CD4-positive, alpha-beta T cell (primary cell): ENCODE results near the gene LZTS3. TPM values are rescaled to one million over a fixed set of nuclear protein-coding genes. Genes with fewer than 3 reads are reported as not detected.
A peak's percentile ranks its signal among the peaks of the same experiment; 100 is the strongest.
"Not testable (repeated sequence)": the region's sequence is repeated elsewhere in the genome, so short reads cannot be mapped to it uniquely, and the experiment has no call there.

Source experiments
- ATAC-seq: fragments of 200-7000 bp; cut with Tn5 transposase; one replicate; pipeline ENCODE4 v1.10.0; 2022; ENCODE audit warnings: mild to moderate bottlenecking; ENCODE audit not compliant: poor library complexity
- CTCF ChIA-PET: fragments of 350-600 bp; sonication (Branson Sonifier 250); formaldehyde crosslinking; loops from one replicate; lab custom pipeline; 2021; ENCODE audit warnings: antibody characterized with exemption, inconsistent platforms; lab: Charles Lee
- POLR2A ChIA-PET: fragments of 350-600 bp; sonication (Branson Sonifier 250); formaldehyde crosslinking; loops from one replicate; lab custom pipeline; 2021; ENCODE audit warnings: antibody characterized with exemption, inconsistent platforms; lab: Charles Lee
- DNase-seq, 14 experiments: peaks; one replicate each; pipeline ENCODE4 v3.0.0-alpha.2; 2013 to 2020; ENCODE audit warnings: mixed read lengths in 2 of 14
- H3K27ac ChIP-seq, 2 donors: one replicate each; pipeline versions ENCODE4 v1.5.1 to v1.7.0; 2013; ENCODE audit warnings: low read length in 2 of 2, low read depth in 1 of 2, mild to moderate bottlenecking in 1 of 2
- H3K27me3 ChIP-seq, 2 experiments: 1 replicate in 1 of 2; 2 replicates in 1 of 2; pipeline versions ENCODE4 v1.6.1 to v1.7.0; 2013; ENCODE audit warnings: low read length in 2 of 2, control low read depth in 1 of 2, mild to moderate bottlenecking in 1 of 2, moderate library complexity in 1 of 2; ENCODE audit not compliant: insufficient read depth in 2 of 2, control insufficient read depth in 1 of 2
- H3K36me3 ChIP-seq: one replicate; pipeline ENCODE4 v1.6.1; 2013; ENCODE audit warnings: low read length, control low read depth; ENCODE audit not compliant: insufficient read depth
- H3K4me1 ChIP-seq: one replicate; pipeline ENCODE4 v1.6.1; 2013; ENCODE audit warnings: low read length, control low read depth; ENCODE audit not compliant: insufficient read depth
- H3K4me3 ChIP-seq: one replicate; pipeline ENCODE4 v1.5.1; 2013; ENCODE audit warnings: mild to moderate bottlenecking, low read length, moderate library complexity
- H3K9me3 ChIP-seq, 2 experiments: 1 replicate in 1 of 2; 2 replicates in 1 of 2; pipeline versions ENCODE4 v1.6.1 to v1.7.0; 2013; ENCODE audit warnings: low read length in 2 of 2, mild to moderate bottlenecking in 2 of 2, control low read depth in 1 of 2, moderate library complexity in 1 of 2; ENCODE audit not compliant: control insufficient read depth in 1 of 2, insufficient read depth in 1 of 2
- H3K27ac Mint-ChIP-seq: one replicate; pipeline ENCODE4 v1.8.0; 2020; ENCODE audit warnings: mixed read lengths
- H3K27me3 Mint-ChIP-seq: one replicate; pipeline ENCODE4 v1.8.0; 2021; ENCODE audit warnings: mixed read lengths
- H3K36me3 Mint-ChIP-seq: one replicate; pipeline ENCODE4 v1.8.0; 2021; ENCODE audit warnings: low read depth, mixed read lengths
- H3K4me1 Mint-ChIP-seq: one replicate; pipeline ENCODE4 v1.8.0; 2021; ENCODE audit warnings: low read depth, mixed read lengths
- H3K4me3 Mint-ChIP-seq: one replicate; pipeline ENCODE4 v1.8.0; 2020; ENCODE audit warnings: mild to moderate bottlenecking, mixed read lengths
- H3K9me3 Mint-ChIP-seq: one replicate; pipeline ENCODE4 v1.8.0; 2020; ENCODE audit warnings: mixed read lengths
- CTCF ChIP-seq: fragments of 200-600 bp; IDR thresholded peaks from one replicate; pipeline ENCODE4 v1.8.0; 2022; ENCODE audit warnings: antibody characterized with exemption, mild to moderate bottlenecking
- intact Hi-C, 2 experiments: fragments of 100-400 bp; cut with DNase I in 1 of 2; cut with micrococcal nuclease in 1 of 2; formaldehyde crosslinking; loops; one replicate each; pipeline versions ENCODE4 v1.15.1 to v1.9.0; 2023 to 2025; cut with DNase I, micrococcal nuclease
- total RNA-seq, 174 experiments: library from RNA in 2 of 174; stranded (reverse) in 2 of 174; gene quantifications; one replicate each; pipeline ENCODE4 v1.2.3 and lab custom pipeline; 2021 to 2026

The LZTS3 gene
- total RNA-seq, 2 experiments from 2014 or later: 22.2 to 22.4 TPM

- intact Hi-C loops: no loop called here
- ATAC-seq (no peak), DNase-seq (no peak)
- Mint-ChIP-seq H3K27me3 (no peaks in the 10 kb centered on the region), H3K4me3 (no peak overlapping the region), H3K36me3 (peaks cover 10% of the 10 kb centered on the region), H3K27ac (peak overlapping the region; percentile 63), H3K9me3 (no peaks in the 10 kb centered on the region), H3K4me1 (peaks cover 8% of the 10 kb centered on the region)
- Histone ChIP-seq H3K4me3 (no peak overlapping the region), H3K36me3 (no peaks in the 10 kb centered on the region), H3K4me1 (peaks cover 4% of the 10 kb centered on the region), H3K27ac (no peak overlapping the region), H3K27me3 (no peaks in the 10 kb centered on the region), H3K9me3 (peaks cover 0 to 19% of the 10 kb centered on the region in 2 experiments)
- ChIA-PET POLR2A (interaction anchor here (0.9 kb wide), 1 partner anchor 17 kb away, joined by 3 read pairs; no protein-coding TSS in a partner anchor), CTCF (interaction anchor here (0.8 to 1.8 kb wide), 3 partner anchors 11 to 75 kb away, joined by 3 to 4 read pairs (median 3); no protein-coding TSS in a partner anchor)
- no peak for TF ChIP-seq CTCF
Observed at GRCh38 chr20:3128275-3128984, 44.9 kb downstream of the LZTS3 start.

GRCh38 chr20:3126527-3126859 is 46.9 kb downstream of the LZTS3 start:
- Histone ChIP-seq H3K4me3 (no peak overlapping the region), H3K27ac (no peak overlapping the region), H3K9me3 (peaks cover 0 to 24% of the 10 kb centered on the region in 2 experiments), H3K27me3 (no peaks in the 10 kb centered on the region), H3K4me1 (peaks cover 22% of the 10 kb centered on the region), H3K36me3 (peaks cover 12% of the 10 kb centered on the region)
- ATAC-seq (no peak), DNase-seq (no peak)
- ChIA-PET POLR2A (no interaction called here), CTCF (no interaction called here)
- Mint-ChIP-seq H3K36me3 (peaks cover 27% of the 10 kb centered on the region), H3K9me3 (no peaks in the 10 kb centered on the region), H3K27ac (no peak overlapping the region), H3K27me3 (no peaks in the 10 kb centered on the region), H3K4me1 (peaks cover 23% of the 10 kb centered on the region), H3K4me3 (no peak overlapping the region)
- TF ChIP-seq CTCF: no peak
- intact Hi-C loops: no loop called here

DNA sequence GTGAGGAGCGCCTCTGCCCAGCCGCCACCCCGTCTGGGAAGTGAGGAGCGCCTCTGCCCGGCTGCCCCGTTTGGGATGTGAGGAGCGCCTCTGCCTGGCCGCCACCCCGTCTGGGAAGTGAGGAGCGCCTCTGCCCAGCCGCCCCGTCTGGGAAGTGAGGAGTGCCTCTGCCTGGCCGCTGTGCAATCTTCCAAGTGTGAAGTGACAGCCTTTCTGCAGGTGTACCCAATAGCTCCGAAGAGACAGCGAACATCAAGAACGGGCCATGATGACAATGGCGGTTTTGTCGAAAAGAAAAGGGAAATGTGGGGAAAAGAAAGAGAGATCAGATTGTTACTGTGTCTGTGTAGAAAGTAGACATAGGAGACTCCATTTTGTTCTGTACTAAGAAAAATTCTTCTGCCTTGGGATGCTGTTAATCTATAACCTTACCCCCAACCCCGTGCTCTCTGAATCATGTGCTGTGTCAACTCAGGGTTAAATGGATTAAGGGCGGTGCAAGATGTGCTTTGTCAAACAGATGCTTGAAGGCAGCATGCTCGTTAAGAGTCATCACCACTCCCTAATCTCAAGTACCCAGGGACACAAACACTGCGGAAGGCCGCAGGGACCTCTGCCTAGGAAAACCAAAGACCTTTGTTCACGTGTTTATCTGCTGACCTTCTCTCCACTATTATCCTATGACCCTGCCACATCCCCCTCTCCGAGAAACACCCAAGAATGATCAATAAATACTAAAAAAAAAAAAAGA is 47.4 kb downstream of the LZTS3 start:
- ATAC-seq, intact Hi-C loops, H3K9me3 Mint-ChIP-seq, POLR2A ChIA-PET, H3K27ac ChIP-seq, H3K4me3 Mint-ChIP-seq, CTCF ChIA-PET, H3K4me3 ChIP-seq, H3K27me3 Mint-ChIP-seq, H3K27me3 ChIP-seq, H3K27ac Mint-ChIP-seq, DNase-seq: not testable (repeated sequence)
- Mint-ChIP-seq H3K4me1 (peaks cover 28% of the 10 kb centered on the region), H3K36me3 (peaks cover 32% of the 10 kb centered on the region)
- Histone ChIP-seq H3K36me3 (peaks cover 18% of the 10 kb centered on the region), H3K9me3 (peaks cover 0 to 24% of the 10 kb centered on the region in 2 experiments), H3K4me1 (peaks cover 28% of the 10 kb centered on the region)

- H3K4me3 Mint-ChIP-seq: not testable (repeated sequence)
Observed at GRCh38 chr20:3124773-3125560, 48.4 kb downstream of the LZTS3 start.

GRCh38 chr20:3124163-3124562 is 49.2 kb downstream of the LZTS3 start:
- H3K27ac ChIP-seq, POLR2A ChIA-PET, DNase-seq, ATAC-seq, H3K9me3 Mint-ChIP-seq, CTCF ChIA-PET, H3K27me3 ChIP-seq, H3K4me3 Mint-ChIP-seq, H3K27me3 Mint-ChIP-seq, H3K4me3 ChIP-seq: not testable (repeated sequence)
- intact Hi-C loops: loop anchor here in 1 of 2 experiments (5.0 kb wide), 1 partner anchor 48 kb away; the partner anchor contains the start of gene LZTS3
- H3K4me1 Mint-ChIP-seq: peaks cover 40% of the 10 kb centered on the region
- peaks cover 43% of the 10 kb centered on the region for H3K36me3 Mint-ChIP-seq
- Histone ChIP-seq H3K36me3 (peaks cover 19% of the 10 kb centered on the region), H3K9me3 (peaks cover 0 to 24% of the 10 kb centered on the region in 2 experiments), H3K4me1 (peaks cover 33% of the 10 kb centered on the region)
- H3K27ac Mint-ChIP-seq: peak overlapping the region; percentile 99

More at GRCh38 chr20:3124773-3125560, 48.4 kb downstream of the LZTS3 start:
- CTCF ChIA-PET, ATAC-seq, H3K27me3 Mint-ChIP-seq, H3K27ac Mint-ChIP-seq, H3K27me3 ChIP-seq, DNase-seq, H3K9me3 Mint-ChIP-seq, POLR2A ChIA-PET, H3K27ac ChIP-seq, H3K4me3 ChIP-seq: not testable (repeated sequence)
- H3K36me3 Mint-ChIP-seq: peaks cover 37% of the 10 kb centered on the region
- intact Hi-C loops: loop anchor here in 1 of 2 experiments (5.0 kb wide), 1 partner anchor 47 kb away; the partner anchor contains the start of gene LZTS3
- H3K36me3 ChIP-seq: peaks cover 18% of the 10 kb centered on the region
- peaks cover 33% of the 10 kb centered on the region for H3K4me1 Mint-ChIP-seq
- peaks cover 0 to 24% of the 10 kb centered on the region in 2 experiments for H3K9me3 ChIP-seq
- H3K4me1 ChIP-seq: peaks cover 32% of the 10 kb centered on the region
